ENCODE results near the gene ERC1. TPM values are rescaled to one million over a fixed set of nuclear protein-coding genes. Genes with fewer than 3 reads are reported as not detected.
A peak's percentile ranks its signal among the peaks of the same experiment; 100 is the strongest.

Gene ERC1
- total RNA-seq, 4 donors from 2014 or later = 58.0 to 83.2 (median 73.5) TPM

DNA sequence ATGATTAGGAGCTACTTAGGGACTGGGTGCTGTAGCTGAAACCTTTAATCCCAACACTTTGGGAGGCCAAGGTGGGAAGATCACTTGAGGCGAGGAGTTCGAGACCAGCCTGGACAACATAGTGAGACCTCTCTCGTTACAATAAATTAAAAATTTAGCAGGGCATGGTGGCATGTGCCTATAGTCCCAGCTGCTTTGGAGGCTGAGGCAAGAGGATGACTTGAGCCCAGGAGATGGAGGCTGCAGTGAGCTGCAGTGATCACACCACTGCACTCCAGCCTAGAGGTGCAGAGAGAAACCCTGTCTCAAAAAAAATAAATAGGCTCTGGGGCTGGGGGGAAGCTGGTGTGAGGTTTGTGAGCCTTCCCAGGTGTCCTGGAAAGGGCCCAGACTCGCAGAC, 506.1 kb downstream of the ERC1 start:
- TF ChIP-seq EP300 (IDR thresholded peaks at IDR 0.05) = no peak
- TF ChIP-seq POLR2A (IDR thresholded peaks at IDR 0.05) = no peak
- TF ChIP-seq, protein P1, sequence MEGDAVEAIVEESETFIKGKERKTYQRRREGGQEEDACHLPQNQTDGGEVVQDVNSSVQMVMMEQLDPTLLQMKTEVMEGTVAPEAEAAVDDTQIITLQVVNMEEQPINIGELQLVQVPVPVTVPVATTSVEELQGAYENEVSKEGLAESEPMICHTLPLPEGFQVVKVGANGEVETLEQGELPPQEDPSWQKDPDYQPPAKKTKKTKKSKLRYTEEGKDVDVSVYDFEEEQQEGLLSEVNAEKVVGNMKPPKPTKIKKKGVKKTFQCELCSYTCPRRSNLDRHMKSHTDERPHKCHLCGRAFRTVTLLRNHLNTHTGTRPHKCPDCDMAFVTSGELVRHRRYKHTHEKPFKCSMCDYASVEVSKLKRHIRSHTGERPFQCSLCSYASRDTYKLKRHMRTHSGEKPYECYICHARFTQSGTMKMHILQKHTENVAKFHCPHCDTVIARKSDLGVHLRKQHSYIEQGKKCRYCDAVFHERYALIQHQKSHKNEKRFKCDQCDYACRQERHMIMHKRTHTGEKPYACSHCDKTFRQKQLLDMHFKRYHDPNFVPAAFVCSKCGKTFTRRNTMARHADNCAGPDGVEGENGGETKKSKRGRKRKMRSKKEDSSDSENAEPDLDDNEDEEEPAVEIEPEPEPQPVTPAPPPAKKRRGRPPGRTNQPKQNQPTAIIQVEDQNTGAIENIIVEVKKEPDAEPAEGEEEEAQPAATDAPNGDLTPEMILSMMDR (IDR thresholded peaks at IDR 0.05) = no peak
- 82 to 90% methylated on average over 4 of the region's 4 CpGs for WGBS, 2 donors
- no peak for DNase-seq (ENCODE audit: low spot score in 2 of 2)
- peaks cover 0 to 21% (median 3%) of the 10 kb centered on the region in 4 donors for H3K4me1 ChIP-seq
- no peak overlapping the region for H3K27ac ChIP-seq
- H3K9me3 ChIP-seq = no peaks in the 10 kb centered on the region
- H3K4me3 ChIP-seq = no peak overlapping the region
- no peaks in the 10 kb centered on the region for H3K27me3 ChIP-seq
- H3K36me3 ChIP-seq = peaks cover 0 to 19% (median 0%) of the 10 kb centered on the region in 3 donors

DNA sequence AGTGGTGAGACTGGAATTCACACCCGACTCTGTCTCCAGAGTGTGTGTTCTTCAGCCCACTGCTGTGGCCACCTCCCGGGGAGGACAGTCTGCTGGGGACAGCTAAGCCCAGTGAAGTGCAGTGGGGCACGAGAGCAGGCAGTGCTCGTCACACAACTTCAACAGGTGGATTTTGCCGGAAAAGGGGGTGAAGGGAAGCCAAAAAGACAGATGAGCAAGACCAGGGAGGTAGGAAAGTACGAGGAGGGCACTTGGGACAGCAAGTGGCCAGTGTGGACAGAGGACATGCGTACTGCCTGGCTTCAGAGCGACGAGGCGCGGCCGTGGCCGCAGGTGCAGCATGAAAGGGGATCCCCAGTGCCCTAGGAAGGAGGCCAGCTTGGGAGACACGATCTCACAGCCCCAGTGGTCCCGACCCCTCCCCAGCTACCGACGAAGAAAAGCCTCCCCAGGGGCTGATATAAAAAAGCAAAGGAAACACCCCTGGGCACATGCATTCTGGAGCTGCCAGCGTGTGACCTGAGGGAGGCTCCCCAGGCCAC, 507.2 kb downstream of the ERC1 start:
- no peak for DNase-seq (ENCODE audit: low spot score in 2 of 2)
- Histone ChIP-seq H3K4me3 (no peak overlapping the region), H3K9me3 (no peaks in the 10 kb centered on the region), H3K27ac (no peak overlapping the region), H3K36me3 (peaks cover 0 to 8% (median 0%) of the 10 kb centered on the region in 3 donors), H3K4me1 (peaks cover 0 to 22% (median 3%) of the 10 kb centered on the region in 4 donors), H3K27me3 (no peaks in the 10 kb centered on the region)
- TF ChIP-seq EP300 (IDR thresholded peaks at IDR 0.05) (no peak), POLR2A (IDR thresholded peaks at IDR 0.05) (no peak)
- TF ChIP-seq, protein P1 (IDR thresholded peaks at IDR 0.05) = no peak
- WGBS, 2 donors = 72% methylated on average over 18 of the region's 18 CpGs

DNA sequence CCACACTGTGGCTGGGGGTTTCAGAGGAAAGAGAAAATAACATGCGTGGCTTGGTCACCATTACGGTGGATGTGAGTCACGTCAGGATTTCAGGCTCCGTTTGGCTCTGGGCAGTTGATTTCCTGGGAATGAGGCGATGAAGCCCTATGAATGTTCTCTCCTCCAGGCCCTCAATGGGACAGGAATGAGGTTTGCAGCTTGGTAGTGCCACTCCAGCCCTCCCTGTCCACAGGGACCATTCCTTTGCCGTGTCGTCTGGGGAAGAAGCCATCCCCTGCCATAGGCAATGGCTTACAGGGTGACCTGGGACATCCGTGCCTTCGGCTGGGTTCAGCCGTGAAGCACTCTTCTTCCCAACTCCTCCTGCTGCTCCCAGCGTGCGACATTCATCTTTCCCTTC, 508.3 kb downstream of the ERC1 start:
- Histone ChIP-seq H3K36me3 (peaks cover 0 to under 1% (median 0%) of the 10 kb centered on the region in 3 donors), H3K4me3 (no peak overlapping the region), H3K27ac (no peak overlapping the region), H3K9me3 (no peaks in the 10 kb centered on the region), H3K27me3 (no peaks in the 10 kb centered on the region), H3K4me1 (peaks cover 0 to 22% (median 3%) of the 10 kb centered on the region in 4 donors)
- TF ChIP-seq POLR2A (IDR thresholded peaks at IDR 0.05) (no peak), EP300 (IDR thresholded peaks at IDR 0.05) (no peak)
- TF ChIP-seq, protein P1 (IDR thresholded peaks at IDR 0.05) = no peak
- WGBS, 2 donors = 90 to 94% methylated on average over 12 of the region's 12 CpGs
- DNase-seq (ENCODE audit: low spot score in 2 of 2) = no peak

DNA sequence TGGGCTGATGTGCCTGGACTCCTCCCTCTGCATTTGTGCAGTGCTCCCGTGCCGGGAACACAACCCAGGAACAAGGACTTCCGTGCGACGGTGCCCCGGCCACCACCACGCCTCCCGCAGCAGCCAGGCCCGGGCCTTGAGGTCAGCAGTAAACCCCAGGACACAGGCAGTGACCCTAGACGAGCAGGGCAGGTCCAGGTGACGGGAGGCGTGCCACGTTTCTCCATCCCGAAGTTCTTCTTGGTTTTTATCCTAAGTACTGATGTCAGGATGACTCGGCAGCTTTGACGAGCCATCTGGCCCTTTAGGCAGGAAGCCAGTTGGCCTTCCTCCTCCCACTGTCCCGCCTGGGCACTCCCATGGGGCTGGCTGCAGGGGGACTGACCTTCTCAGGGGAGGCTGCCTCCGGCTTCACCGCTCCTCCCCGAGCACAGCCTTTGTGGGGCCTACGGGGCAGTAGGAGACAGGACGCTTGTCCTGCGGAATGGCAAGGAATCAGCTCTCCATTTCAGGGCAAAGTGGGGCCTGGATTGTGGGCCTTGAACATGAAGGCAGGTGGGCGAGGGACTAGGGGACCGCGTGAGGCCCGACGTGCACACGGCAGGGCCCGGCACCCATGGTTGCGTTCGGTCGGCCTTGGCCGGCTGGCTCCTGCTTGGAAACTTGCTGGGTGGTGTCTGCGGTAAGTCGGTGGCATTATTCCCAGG, 509.2 kb downstream of the ERC1 start:
- DNase-seq (ENCODE audit: low spot score in 2 of 2) = peak in 1 of 2 donors; percentile 34
- peaks cover 0 to 22% (median 3%) of the 10 kb centered on the region in 4 donors for H3K4me1 ChIP-seq
- TF ChIP-seq EP300 (IDR thresholded peaks at IDR 0.05) (no peak), POLR2A (IDR thresholded peaks at IDR 0.05) (no peak)
- TF ChIP-seq, protein P1 (IDR thresholded peaks at IDR 0.05) = no peak
- H3K36me3 ChIP-seq = no peaks in the 10 kb centered on the region
- H3K27me3 ChIP-seq = no peaks in the 10 kb centered on the region
- no peaks in the 10 kb centered on the region for H3K9me3 ChIP-seq
- 78 to 82% methylated on average over 35 to 36 of the region's 36 CpGs for WGBS, 2 donors
- H3K27ac ChIP-seq = no peak overlapping the region
- no peak overlapping the region for H3K4me3 ChIP-seq

DNA sequence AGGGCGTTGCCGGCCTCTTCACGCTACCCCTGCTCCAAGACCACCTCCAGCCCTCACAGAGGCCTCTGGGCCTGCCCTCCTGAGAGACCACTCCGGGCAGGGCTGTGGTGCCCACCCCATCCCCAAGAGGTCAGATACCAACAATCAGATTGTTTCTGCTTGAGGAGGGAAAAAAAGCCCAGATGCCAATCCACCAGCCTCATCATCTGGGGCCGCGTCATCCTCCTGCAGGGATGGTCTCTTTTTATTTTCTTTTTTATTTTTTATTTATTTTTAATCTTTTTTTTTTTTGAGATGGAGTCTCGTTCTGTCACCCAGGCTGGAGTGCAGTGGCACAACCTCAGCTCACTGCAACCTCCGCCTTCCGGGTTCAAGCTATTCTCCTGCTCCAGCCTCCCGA, 510.0 kb downstream of the ERC1 start:
- Histone ChIP-seq H3K4me3 (no peak overlapping the region), H3K36me3 (no peaks in the 10 kb centered on the region), H3K4me1 (peaks cover 0 to 19% (median 3%) of the 10 kb centered on the region in 4 donors), H3K27me3 (no peaks in the 10 kb centered on the region), H3K27ac (no peak overlapping the region), H3K9me3 (no peaks in the 10 kb centered on the region)
- DNase-seq (ENCODE audit: low spot score in 2 of 2) = no peak
- WGBS, 2 donors = 86 to 92% methylated on average over 10 of the region's 10 CpGs
- TF ChIP-seq EP300 (IDR thresholded peaks at IDR 0.05) (no peak), POLR2A (IDR thresholded peaks at IDR 0.05) (no peak)
- TF ChIP-seq, protein P1 (IDR thresholded peaks at IDR 0.05) = no peak

All from tibial nerve (tissue), 4 donors.